Inflammatory macrophage treated with lipopolysaccharide for 1 hour (primary cell): ENCODE results near the gene DRD5.

Source experiments
- DNase-seq, 2 donors: peaks; one replicate each; pipeline ENCODE4 v3.0.0-alpha.2; 2020 to 2022

The DRD5 gene

GRCh38 chr4:9820343-9820742, 38.9 kb downstream of the DRD5 start:
- no peak for DNase-seq

- DNase-seq, result no peak
Observed at GRCh38 chr4:9825049-9825448, 43.6 kb downstream of the DRD5 start.

- no peak for DNase-seq
Observed at GRCh38 chr4:9826551-9826950, 45.1 kb downstream of the DRD5 start.

GRCh38 chr4:9832640-9833039, 51.2 kb downstream of the DRD5 start:
- no peak for DNase-seq

- no peak for DNase-seq
Observed at GRCh38 chr4:9833421-9833820, 52.0 kb downstream of the DRD5 start.
